ENCODE measurements around the gene PATE2. TPM values are rescaled to one million over a fixed set of nuclear protein-coding genes. Genes with fewer than 3 reads are reported as not detected.

PATE2 gene
- total RNA-seq, 1 experiment from 2014 or later = not detected

GRCh38 chr11:125728969-125729368, 49.7 kb downstream of the PATE2 start:
- no peak for DNase-seq (ENCODE audit: low spot score)
- in situ Hi-C loops (cut with HindIII; ENCODE audit: low sequenced_read_pairs) = no loop called here

Other genes with a start within 250 kb of the PATE2 start
- 49.4 and 50.5 TPM in 2 replicates for gene EI24, start 209.4 kb downstream of the PATE2 start, total RNA-seq (2014; rRNA removed; shearing (Covaris generic))
- gene STT3A, start 186.0 kb downstream of the PATE2 start, total RNA-seq (2014; rRNA removed; shearing (Covaris generic)) = 44.1 and 87.2 TPM in 2 replicates
- gene CHEK1, start 153.7 kb downstream of the PATE2 start, total RNA-seq (2014; rRNA removed; shearing (Covaris generic)) = 42.5 and 65.3 TPM in 2 replicates
- gene ACRV1, start 98.0 kb downstream of the PATE2 start, total RNA-seq (2014; rRNA removed; shearing (Covaris generic)) = not detected in 2 replicates
- gene PATE1, start 32.5 kb downstream of the PATE2 start, total RNA-seq (2014; rRNA removed; shearing (Covaris generic)) = not detected in 2 replicates
- gene PATE3, start 9.3 kb upstream of the PATE2 start, total RNA-seq (2014; rRNA removed; shearing (Covaris generic)) = not detected in 2 replicates
- not detected in 2 replicates for gene PATE4, start 54.5 kb upstream of the PATE2 start, total RNA-seq (2014; rRNA removed; shearing (Covaris generic))
- 1.4 and 4.3 TPM in 2 replicates for gene HYLS1, start 108.8 kb upstream of the PATE2 start, total RNA-seq (2014; rRNA removed; shearing (Covaris generic))
- gene PUS3, start 124.4 kb upstream of the PATE2 start, total RNA-seq (2014; rRNA removed; shearing (Covaris generic)) = 12.1 and 16.3 TPM in 2 replicates
- 0.18 TPM in 1 of 2 replicates, not detected in the other for gene DDX25, start 125.7 kb upstream of the PATE2 start, total RNA-seq (2014; rRNA removed; shearing (Covaris generic))
- not detected in 2 replicates for gene VSIG10L2, start 167.2 kb upstream of the PATE2 start, total RNA-seq (2014; rRNA removed; shearing (Covaris generic))

All from G401 (cell line).